ENCODE results near the gene PHACTR2. TPM values are rescaled to one million over a fixed set of nuclear protein-coding genes. Genes with fewer than 3 reads are reported as not detected.
A peak's percentile ranks its signal among the peaks of the same experiment; 100 is the strongest.

PHACTR2 gene
- total and polyA plus RNA-seq, 2 of the 13 experiments (the other 11 are each of a cell fraction or from before 2014, with no cell fraction given), result 11.3 to 28.2 TPM

DNA sequence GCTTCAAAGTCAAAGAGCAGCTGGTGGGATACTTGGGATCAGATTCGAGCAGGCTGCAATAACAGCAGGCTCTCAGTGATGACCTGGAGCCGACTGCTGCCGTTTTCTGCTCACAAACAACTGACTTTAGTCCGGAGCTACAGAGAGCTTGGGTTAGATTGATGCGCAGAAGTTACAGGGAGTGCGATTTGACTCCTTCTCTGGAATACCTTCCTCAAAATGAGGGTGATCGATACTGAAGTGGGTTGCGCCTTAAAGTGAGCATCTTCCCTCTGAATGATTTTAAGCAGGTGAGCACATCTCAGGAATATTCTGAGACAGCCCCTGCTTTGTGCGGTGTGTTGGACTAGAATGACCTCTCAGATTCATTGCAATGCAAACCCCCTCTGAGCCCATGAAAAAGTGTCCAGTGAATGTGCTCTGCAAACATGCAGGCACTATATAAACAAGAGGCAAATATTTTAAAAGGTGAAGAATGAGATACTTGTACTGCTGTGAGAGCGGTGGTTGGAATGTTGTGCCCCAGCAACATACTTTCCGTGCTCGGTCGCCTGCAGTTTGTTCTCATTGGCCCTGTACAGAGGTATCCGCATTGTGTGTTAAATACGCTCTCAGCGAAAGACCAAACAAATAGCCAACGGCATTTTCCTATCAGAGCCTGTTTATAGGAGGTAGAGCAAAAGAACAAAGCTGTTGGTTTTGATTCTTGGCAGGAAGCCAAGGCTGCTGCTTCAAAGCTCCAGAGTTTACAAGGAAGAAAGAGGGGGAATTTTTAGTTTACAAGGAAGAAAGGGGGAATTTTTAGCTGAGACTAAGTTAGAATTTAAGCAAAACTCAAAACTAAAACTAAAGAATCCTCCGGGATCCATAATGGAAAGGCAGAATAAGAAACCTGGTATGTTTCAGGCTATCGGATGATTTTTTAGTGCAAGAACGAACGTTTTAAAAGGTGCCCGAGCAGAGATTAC is 67.7 kb downstream of the PHACTR2 start (continued):
- no peak for TF ChIP-seq ZNF879 (CRISPR knock-in tag; IDR thresholded peaks at IDR 0.05)
- peak; percentile 65; the same call in 1 of the 2 replicates for TF ChIP-seq MIXL1 (CRISPR knock-in tag; IDR thresholded peaks at IDR 0.05)
- TF ChIP-seq FOSL1 (CRISPR knock-in tag; IDR thresholded peaks at IDR 0.05; ENCODE audit: borderline replicate concordance), result peak; percentile 72; the same call in 1 of the 2 replicates
- TF ChIP-seq ZNF18 (CRISPR knock-in tag; IDR thresholded peaks at IDR 0.05; ENCODE audit: insufficient replicate concordance), result no peak
- TF ChIP-seq BRCA1 (CRISPR knock-in tag; IDR thresholded peaks at IDR 0.05), result peak; percentile 80; the same call in 1 of the 2 replicates
- no peak for TF ChIP-seq NFE2L2 (IDR thresholded peaks at IDR 0.05; ENCODE audit: low read length)
- TF ChIP-seq POLR2A (IDR thresholded peaks at IDR 0.05; ENCODE audit: insufficient read depth in 1 of 2, low read depth in 2 of 2, low read length in 2 of 2), result peak in 1 of 2 experiments; percentile 90; a peak in 2 of 4 replicates
- peak; percentile 42 for TF ChIP-seq STAG1 (CRISPR knock-in tag; IDR thresholded peaks at IDR 0.05)
- TF ChIP-seq ZNF619 (CRISPR knock-in tag; IDR thresholded peaks at IDR 0.05), result no peak
- TF ChIP-seq THAP8 (CRISPR knock-in tag; IDR thresholded peaks at IDR 0.05; ENCODE audit: borderline replicate concordance), result no peak
- TF ChIP-seq GABPB1 (CRISPR knock-in tag; IDR thresholded peaks at IDR 0.05), result peak; percentile 18; the same call in 1 of the 2 replicates
- TF ChIP-seq, protein P1, sequence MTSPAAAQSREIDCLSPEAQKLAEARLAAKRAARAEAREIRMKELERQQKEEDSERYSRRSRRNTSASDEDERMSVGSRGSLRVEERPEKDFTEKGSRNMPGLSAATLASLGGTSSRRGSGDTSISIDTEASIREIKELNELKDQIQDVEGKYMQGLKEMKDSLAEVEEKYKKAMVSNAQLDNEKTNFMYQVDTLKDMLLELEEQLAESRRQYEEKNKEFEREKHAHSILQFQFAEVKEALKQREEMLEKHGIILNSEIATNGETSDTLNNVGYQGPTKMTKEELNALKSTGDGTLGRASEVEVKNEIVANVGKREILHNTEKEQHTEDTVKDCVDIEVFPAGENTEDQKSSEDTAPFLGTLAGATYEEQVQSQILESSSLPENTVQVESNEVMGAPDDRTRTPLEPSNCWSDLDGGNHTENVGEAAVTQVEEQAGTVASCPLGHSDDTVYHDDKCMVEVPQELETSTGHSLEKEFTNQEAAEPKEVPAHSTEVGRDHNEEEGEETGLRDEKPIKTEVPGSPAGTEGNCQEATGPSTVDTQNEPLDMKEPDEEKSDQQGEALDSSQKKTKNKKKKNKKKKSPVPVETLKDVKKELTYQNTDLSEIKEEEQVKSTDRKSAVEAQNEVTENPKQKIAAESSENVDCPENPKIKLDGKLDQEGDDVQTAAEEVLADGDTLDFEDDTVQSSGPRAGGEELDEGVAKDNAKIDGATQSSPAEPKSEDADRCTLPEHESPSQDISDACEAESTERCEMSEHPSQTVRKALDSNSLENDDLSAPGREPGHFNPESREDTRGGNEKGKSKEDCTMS (CRISPR knock-in tag; conservative IDR thresholded peaks at IDR 0.05), result no peak
- TF ChIP-seq SRSF1 (optimal IDR thresholded peaks at IDR 0.05; ENCODE audit: low read depth, low read length), result no peak
- peak; percentile 83 for TF ChIP-seq ATF2 (CRISPR knock-in tag; IDR thresholded peaks at IDR 0.05)
- TF ChIP-seq, protein P2, sequence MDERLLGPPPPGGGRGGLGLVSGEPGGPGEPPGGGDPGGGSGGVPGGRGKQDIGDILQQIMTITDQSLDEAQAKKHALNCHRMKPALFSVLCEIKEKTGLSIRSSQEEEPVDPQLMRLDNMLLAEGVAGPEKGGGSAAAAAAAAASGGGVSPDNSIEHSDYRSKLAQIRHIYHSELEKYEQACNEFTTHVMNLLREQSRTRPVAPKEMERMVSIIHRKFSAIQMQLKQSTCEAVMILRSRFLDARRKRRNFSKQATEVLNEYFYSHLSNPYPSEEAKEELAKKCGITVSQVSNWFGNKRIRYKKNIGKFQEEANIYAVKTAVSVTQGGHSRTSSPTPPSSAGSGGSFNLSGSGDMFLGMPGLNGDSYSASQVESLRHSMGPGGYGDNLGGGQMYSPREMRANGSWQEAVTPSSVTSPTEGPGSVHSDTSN (CRISPR knock-in tag; IDR thresholded peaks at IDR 0.05), result no peak
- no peak for TF ChIP-seq ZNF530 (CRISPR knock-in tag; IDR thresholded peaks at IDR 0.05; ENCODE audit: low read depth)
- TF ChIP-seq RBM22 (optimal IDR thresholded peaks at IDR 0.05; ENCODE audit: low read length), result no peak
- TF ChIP-seq CEBPB (IDR thresholded peaks at IDR 0.05; ENCODE audit: borderline replicate concordance, low read depth, low read length), result peak; percentile 43; the same call in 1 of the 2 replicates
- TF ChIP-seq MLX (CRISPR knock-in tag; IDR thresholded peaks at IDR 0.05), result peak; percentile 77; the same call in 1 of the 2 replicates
- no peak for TF ChIP-seq SMYD3 (CRISPR knock-in tag; IDR thresholded peaks at IDR 0.05)
- no peak for TF ChIP-seq SMARCE1 (IDR thresholded peaks at IDR 0.05; ENCODE audit: borderline replicate concordance)
- TF ChIP-seq ZNF30 (CRISPR knock-in tag; IDR thresholded peaks at IDR 0.05), result no peak; the same call in 1 of the 2 replicates

Measured in HepG2 (cell line).